DMS 273 treated with DMSO at 0.1 percent for 48 hours (cell line): ENCODE results near the gene AUTS2.
A peak's percentile ranks its signal among the peaks of the same experiment; 100 is the strongest.

Experiments
- DNase-seq: peaks from one replicate; lab custom pipeline; 2025; lab: John Stamatoyannopoulos, UW

AUTS2 gene

GRCh38 chr7:70188901-70189650, 590.8 kb downstream of the AUTS2 start:
- DNase-seq, result no peak

GRCh38 chr7:70189776-70190175, 591.5 kb downstream of the AUTS2 start:
- DNase-seq, result no peak

GRCh38 chr7:70190281-70190680, 592.0 kb downstream of the AUTS2 start:
- no peak for DNase-seq

DNA sequence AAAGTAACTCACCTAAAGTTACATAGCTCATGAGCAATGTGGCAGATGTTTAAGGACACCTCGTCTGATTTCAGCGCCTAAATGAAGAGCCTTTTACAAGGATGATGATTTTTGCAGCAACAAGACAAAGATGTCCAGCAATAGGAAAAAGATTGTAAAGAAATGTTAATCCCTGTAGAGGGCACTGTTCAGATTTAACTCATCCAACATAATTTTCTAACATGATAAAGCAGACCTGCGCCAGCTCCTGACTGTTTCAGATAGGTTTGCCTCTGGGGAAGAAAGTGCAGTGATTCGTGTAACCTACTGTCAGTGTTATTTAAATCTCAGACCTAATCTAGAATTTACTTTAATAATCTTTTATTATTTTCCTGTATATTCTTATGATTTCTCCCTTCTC, 595.2 kb downstream of the AUTS2 start:
- DNase-seq, result peak; percentile 52

DNA sequence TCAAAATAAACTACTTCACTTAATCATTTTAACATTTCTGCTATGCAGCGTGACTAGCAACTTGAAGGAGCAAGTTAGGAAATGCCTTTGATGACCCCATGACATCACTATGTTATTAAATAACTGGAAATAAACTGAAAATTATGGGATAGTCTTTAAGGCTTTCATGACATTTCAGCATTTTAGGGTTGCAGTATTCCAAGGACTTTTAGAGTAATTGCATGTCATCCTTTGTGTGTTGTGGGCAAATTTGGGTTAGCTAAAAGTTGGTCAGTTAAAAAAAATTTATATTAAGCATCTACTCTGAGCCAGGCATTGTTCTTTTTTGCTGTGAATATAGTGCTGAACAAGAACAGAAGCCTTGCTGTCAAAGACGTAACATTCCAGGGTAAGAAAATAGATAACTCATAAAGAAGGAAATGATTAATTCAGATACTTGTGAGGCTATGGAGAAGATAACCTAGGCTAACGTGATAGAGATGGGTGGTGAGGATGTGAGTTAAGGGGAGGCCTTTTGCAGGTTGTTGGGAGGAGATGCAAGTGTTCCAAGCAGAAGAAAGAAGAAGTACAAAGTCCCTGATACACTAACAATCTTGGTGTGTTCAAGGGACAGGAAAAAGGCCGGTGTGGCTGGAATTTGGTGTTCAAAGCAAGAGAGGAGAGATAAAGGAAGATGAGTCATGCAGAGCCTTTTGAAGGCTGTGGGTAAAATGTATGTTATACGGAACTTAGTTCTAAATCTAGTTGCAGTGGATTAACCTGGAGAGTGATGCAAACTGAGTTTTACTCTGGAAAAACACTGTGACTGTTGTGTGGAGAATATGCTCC, 610.2 kb downstream of the AUTS2 start:
- DNase-seq, result no peak

DNA sequence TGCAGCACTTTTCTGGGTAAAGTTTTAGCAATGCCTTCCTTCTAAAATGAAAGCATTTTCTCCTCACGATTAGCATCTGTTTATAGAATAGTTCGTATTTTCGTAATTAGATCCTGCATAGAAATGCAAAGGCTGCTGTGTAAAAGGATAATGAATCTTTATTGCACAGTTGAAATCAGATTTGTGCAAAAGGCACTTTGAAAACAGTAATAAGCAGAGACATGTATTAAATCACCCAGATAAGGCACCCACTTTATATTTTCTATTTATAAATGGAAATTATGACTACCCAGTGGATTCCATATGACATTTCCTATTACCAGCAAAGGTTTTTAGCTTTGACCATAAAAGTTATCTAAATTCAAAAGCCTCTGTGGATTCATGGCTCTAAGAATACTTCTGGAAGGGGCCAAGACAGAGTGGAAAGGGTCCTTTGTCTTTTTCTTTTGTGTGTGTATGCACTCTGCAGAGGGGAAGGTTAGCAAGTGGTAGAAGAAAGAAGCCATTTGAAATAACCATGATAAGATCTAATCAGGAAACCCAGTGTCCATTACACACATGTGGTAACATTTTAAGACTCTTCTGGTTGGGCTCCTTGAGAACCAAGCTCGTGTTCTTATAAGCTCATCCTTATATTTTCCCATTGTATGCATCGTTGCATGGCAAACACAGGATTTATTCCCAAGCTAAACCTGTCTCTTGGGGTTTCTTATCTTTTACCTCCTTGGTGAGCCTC, 612.1 kb downstream of the AUTS2 start:
- DNase-seq, result no peak

- DNase-seq, result peak; percentile 27
These were observed 612.6 kb downstream of the AUTS2 start for GRCh38 chr7:70210936-70211310.

DNA sequence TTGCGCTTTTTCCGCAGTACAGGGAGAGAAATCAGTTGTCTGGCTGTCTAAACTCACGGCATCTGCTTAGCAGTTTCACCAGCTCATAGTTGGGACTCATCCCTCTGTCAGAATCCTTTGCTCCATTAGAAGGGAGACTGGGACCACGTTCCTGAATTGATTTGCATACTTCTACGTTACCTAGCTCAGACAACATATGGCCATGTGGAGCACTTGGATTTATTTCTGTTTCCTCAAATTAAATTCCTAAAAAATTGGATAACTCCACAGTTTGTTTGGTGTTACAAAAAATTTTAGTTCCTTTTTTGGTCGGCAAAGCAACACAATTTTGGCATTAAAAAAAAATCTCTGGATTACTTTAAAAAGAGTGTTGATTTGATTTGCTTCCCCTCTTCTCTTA, 614.0 kb downstream of the AUTS2 start:
- DNase-seq, result peak; percentile 85

DNA sequence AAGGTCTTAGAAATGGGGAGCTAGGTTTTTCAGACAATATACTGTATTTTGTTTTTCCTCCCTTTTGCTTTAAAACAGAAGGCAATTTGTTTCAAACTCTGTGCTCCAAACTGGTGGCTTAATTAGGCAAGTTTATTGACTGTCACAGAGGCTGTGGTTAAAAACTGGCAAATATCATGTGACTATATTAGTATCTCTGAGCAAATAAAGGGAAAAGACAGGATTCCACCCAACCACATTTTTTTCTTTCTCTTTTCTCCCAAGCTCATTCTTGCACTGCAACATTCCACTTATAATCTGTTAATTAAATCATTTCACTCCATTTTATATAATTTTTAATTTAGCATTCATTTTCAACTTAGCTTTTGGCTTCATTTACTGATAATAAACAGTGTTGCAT, 615.8 kb downstream of the AUTS2 start:
- no peak for DNase-seq

DNA sequence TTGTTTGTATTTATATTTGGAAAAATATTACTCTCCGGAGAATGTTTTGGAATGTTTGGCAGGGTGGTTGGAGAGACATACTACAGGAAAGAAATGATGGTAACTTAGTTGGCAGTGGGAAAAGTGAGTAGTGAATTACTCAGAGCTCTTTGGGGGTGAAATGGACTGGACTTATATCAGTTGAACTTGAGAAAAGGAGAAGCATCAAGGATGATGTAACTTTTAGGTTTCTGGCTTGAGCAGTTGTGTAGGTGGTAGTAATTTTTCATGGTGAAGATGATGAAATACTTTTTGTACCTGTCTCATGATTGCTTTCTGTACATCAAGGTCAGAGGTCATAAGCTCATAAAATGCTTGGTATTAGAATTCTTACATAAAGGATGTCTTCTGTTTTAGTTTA, 617.2 kb downstream of the AUTS2 start:
- no peak for DNase-seq

GRCh38 chr7:70217571-70217970, 619.3 kb downstream of the AUTS2 start:
- no peak for DNase-seq

DNA sequence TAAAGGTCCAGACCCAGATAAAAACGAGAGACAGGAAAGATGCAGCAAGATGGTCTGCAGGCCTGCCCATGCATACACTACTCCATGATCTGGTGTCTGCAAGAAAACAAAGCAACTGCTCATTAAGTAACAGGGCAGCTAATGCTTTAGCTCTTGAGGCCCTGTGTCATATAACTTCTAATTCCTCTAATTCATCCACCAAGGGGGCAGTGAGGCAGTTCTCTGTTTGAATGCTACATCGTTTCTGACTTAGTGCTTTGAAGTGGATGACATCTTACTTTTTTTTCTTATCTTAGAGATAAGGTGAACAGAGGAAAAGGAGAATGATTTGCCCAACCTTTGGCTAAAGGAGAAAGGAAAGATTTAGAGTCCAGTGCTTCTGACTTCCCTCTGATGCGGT, 619.7 kb downstream of the AUTS2 start:
- no peak for DNase-seq

- no peak for DNase-seq
These were observed 620.8 kb downstream of the AUTS2 start for GRCh38 chr7:70219061-70219460.

GRCh38 chr7:70229242-70229641, 631.0 kb downstream of the AUTS2 start:
- no peak for DNase-seq

DNA sequence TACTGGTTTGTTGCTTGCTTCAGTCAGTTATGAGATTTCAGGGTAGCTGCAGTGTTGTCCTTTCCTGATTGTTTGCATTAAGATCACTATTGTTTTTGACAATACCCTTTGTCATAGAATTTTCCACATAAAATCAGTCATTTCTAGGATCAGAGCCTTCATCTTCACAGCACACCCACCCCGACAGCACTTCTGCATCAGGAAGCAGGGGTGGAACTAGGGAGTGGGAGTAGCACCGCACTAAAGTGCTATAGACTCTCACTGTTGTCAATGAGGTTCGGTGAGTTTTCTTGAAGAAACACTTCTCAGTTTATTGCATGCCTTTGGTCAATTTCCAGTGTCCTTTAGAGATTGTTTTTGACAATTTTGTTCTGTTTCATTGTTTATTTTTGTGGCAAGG, 632.5 kb downstream of the AUTS2 start:
- DNase-seq, result no peak

DNA sequence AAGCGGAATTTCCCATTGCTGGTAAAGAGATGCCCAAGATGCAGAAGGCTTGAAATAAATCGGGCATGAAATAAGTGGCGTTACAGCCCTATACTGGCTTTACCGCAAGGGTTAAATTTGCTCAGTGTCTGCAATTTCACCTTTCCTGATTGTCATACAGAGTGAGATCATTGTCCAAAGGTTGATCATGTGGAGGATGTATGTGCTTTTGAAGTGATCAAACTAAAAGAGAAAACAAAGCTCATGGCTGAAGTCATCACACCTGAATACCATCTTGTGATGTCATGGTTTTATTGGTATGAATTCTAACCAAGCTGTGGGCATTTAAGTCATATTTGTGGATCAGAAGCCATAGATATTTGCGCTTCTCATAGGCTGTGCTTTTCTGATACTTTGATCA, 635.5 kb downstream of the AUTS2 start:
- no peak for DNase-seq

DNA sequence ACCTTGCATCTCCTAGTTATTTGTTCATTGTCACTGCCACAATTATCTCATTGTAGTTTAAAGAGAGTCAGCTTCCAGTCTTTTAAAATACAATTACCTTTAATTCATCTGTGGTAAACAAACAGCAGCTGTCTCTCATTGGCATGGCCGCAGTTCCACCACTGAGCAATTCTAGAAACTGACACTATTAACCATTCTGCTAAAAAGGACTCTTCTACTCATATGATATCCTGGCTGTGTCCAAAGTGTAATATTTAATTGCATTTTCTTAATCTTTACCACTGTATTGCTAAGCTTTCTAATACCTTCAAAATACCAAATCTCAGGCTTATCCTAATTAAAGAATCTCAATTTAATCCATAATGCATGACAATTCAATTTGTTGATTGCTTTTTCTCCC, 639.0 kb downstream of the AUTS2 start:
- DNase-seq, result peak; percentile 33

DNA sequence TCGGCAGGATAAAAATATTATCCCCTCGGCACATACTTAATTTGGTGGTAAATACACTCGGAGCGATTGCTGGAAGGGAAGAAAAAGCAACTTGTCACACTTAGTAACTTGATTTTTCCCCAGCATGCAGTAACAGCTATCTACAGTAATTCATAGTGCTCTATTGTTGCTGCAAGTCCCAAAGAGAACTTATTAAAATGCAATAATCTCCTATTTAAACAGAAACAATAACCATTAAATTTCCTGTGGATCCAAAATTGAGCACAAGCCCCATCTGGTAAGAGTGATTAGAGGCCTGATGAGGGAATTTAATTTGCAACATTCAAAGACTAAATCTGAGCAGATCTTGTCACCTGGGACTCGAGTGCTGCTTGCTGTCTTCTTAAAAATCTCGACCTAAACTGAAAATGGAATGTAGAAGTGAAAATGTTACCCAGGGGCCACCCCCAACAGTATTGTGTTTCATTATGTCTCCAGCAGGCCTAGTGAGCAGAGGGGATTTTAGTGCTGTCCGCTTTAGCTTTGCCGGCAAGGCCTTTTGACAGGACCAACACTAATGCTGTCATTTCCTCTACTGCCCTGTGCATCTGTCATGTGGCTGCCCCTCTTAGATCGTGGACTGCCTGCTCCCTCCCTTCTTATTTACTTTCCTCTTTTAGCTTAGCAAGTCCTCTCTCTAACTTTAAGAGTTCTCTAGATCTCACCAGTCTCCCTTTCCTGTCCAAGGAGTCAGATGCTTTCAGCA, 639.7 kb downstream of the AUTS2 start:
- peak; percentile 92 for DNase-seq

DNA sequence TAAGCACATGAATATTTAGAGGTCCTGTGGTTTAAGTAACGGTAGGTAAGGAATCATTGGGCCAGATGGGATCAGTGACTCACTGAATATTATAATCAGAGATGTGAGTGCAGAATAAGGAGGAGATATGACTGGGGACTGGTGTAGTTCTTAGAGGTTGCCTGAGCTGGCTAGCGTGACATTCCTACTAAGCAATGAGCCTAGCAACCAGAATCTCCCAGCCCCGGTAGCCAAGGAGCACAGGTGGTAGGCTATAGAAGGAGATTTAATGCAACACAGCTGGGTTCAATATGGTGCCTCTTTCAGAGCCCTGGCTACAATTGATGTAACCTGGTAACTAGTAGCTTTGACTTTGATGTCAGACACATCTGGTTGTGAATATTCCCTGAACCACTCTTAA, 641.6 kb downstream of the AUTS2 start:
- DNase-seq, result peak; percentile 99

DNA sequence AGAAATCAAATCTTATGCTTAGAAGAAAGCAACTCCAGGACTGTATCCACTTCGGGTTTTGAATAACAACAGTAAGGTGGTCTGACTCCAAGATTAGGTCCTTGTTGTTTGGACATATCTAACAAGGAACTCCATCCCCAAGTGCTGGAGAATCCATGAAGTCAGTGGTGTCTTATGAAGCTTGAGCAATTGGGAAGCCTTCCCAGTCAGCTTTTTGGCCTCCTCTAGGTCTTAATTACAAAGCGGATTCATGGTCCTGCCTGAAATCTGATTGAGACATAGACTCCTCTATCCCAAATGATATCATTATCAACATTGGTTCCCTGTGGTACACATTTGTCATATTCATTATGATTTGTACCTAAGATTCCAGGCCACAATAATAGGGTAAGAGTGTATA, 642.6 kb downstream of the AUTS2 start:
- no peak for DNase-seq

- DNase-seq, result no peak
These were observed 643.4 kb downstream of the AUTS2 start for GRCh38 chr7:70241536-70242175.

GRCh38 chr7:70242826-70243225, 644.6 kb downstream of the AUTS2 start:
- DNase-seq, result peak; percentile 74
